Measurements from ENCODE around the gene CD200.
A peak's percentile ranks its signal among the peaks of the same experiment; 100 is the strongest.
"Not testable (repeated sequence)": the region's sequence is repeated elsewhere in the genome, so short reads cannot be mapped to it uniquely, and the experiment has no call there.

Gene CD200

DNA sequence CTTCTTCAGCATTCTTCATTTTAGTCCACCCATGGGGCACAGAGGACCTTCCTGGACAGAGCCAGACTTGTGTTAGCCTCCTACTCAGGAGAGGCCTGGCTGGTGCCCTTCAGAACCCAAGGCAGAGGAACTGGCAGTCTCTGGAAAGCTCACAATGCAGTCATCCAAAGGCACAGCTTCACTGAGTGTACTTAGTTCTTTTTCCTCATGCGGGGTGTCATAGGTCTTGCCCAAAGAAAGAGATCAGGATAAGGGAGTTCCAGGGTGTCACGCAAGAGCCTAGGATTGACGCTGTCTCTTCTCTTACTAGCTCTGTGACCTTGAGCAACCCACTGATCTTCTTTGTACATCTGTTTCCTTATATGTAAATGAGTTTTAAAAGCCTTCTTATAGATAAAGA, 58.7 kb downstream of the CD200 start:
- DNase-seq, result peak in 1 of 2 experiments; percentile 85

GRCh38 chr3:112392393-112393359, 59.7 kb downstream of the CD200 start:
- no peak for DNase-seq

- no peak for DNase-seq
Observed at GRCh38 chr3:112393360-112393728, 60.4 kb downstream of the CD200 start.

DNA sequence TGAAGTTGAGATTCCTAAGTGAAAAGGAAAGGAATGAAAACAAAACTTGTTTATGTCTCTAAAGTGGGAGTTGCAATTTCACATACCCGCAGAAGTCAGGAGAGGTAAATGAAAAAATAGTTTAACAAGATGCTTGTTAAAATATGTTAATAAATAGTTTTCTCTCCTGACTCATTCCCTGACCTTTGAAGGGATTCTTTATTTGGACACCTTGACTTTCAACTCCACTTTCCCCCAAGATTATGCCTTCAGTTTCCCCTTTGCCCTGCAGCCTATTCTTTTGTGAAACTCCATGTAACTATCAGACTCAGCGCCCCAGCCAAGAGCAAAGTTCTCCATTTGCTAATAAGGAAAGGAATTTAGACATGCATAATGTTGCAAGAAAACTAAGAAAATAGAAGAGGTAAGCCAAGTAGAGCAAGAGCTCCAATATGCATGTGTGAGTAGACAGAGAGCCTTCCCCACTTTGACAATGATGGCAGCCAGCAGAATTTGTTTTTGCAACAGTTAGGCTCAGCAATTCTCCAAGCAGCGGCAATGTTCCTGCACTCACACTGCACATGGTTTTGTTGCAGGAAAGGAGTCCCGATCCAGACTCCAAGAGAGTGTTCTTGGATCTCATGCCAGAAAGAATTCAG, 61.2 kb downstream of the CD200 start:
- no peak for DNase-seq

- DNase-seq, result no peak
Observed at GRCh38 chr3:112395181-112395895, 62.4 kb downstream of the CD200 start.

- DNase-seq, result no peak
Observed at GRCh38 chr3:112395896-112396290, 62.9 kb downstream of the CD200 start.

- DNase-seq, result no peak
Observed at GRCh38 chr3:112397556-112397955, 64.6 kb downstream of the CD200 start.

DNA sequence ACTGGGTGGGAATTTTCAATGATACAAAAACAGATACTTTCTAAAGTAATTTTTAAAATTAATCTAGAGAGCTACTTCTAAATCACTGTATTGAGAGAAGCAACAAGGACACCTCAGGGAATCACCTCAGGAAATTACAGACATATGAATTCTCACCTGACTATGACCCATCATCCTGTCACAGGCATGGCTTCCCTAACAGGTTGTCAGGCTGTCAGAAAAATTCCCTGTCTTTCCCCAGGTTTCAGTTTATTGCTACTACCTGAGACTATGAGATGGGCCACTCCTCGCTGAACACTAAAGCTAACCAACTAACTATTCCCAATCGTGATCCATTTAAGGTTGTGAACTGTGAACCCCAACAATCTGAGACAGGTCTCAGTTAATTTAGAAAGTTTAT, 66.1 kb downstream of the CD200 start:
- no peak for DNase-seq

GRCh38 chr3:112399554-112399953, 66.6 kb downstream of the CD200 start:
- not testable (repeated sequence) for DNase-seq

DNA sequence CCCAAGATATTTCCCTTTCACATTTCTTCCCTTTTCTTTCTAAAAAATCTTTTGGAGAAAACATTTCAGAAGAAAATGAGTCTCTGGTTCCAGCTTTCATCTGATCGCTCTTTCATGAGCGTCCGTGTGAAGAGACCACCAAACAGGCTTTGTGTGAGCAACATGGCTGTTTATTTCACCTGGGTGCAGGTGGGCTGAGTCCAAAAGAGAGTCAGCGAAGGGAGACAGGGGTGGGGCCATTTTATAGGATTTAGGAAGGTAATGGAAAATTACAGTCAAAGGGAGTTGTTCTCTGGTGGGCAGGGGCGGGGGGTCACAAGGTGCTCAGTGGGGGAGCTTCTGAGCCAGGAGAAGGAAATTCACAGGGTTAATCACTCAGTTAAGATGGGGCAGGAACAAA, 67.4 kb downstream of the CD200 start:
- DNase-seq, result not testable (repeated sequence)

DNA sequence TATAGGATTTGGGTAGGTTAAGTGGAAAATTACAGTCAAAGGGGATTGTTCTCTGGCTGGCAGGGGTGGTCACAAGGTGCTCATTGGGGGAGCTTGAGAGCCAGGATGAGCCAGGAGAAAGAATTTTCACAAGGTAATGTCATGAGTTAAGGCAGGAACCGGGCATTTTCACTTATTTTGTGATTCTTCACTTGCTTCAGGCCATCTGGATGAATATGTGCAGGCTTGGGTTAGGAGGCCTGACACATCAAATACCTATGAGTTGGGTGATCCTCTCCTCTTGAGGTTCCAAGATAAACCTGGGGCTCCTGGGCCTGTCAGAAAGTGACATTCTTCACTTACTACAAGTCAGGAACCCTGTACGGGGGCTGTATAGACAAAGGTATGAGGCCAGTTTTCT, 68.7 kb downstream of the CD200 start:
- no peak for DNase-seq

DNA sequence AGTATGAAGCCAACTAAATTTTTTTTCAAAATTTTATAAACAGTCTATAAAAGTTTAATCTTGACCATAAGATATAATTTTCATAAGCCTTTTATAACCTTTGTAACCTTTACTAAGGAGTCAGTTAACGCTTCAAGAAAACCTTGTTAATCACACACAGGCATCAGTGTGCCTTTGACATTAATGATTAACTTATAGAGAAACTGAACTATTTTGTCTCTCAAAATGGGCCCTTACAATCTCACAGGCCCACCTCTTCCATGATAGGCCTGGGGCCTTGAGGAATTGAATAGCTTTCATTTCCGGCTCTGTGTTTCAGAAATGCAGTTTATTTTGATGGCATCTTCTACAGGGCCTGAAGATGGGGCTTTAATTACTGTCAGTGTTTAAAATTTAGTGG, 70.1 kb downstream of the CD200 start:
- no peak for DNase-seq

GRCh38 chr3:112404924-112405549, 72.1 kb downstream of the CD200 start:
- not testable (repeated sequence) for DNase-seq

DNA sequence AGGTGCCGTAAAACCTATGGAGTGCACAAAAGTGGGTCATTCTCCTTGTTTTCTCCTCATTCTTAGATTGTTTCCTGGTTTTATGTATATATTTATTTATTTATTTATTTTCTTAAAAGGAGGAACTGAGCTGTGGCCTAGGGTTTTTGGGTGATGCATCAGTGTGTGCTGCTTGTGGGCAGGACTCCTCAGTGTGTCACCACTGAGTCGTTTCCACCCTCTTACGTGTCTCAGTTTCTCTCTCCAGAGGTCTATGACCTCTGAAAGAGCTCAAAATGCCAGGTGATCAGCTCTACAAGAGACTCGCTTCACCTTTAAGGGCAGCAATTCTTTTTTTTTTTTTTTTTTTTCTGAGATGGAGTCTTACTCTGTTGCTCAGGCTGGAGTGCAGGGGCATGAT, 72.9 kb downstream of the CD200 start:
- no peak for DNase-seq

- DNase-seq, result no peak
Observed at GRCh38 chr3:112407214-112407887, 74.4 kb downstream of the CD200 start.

DNA sequence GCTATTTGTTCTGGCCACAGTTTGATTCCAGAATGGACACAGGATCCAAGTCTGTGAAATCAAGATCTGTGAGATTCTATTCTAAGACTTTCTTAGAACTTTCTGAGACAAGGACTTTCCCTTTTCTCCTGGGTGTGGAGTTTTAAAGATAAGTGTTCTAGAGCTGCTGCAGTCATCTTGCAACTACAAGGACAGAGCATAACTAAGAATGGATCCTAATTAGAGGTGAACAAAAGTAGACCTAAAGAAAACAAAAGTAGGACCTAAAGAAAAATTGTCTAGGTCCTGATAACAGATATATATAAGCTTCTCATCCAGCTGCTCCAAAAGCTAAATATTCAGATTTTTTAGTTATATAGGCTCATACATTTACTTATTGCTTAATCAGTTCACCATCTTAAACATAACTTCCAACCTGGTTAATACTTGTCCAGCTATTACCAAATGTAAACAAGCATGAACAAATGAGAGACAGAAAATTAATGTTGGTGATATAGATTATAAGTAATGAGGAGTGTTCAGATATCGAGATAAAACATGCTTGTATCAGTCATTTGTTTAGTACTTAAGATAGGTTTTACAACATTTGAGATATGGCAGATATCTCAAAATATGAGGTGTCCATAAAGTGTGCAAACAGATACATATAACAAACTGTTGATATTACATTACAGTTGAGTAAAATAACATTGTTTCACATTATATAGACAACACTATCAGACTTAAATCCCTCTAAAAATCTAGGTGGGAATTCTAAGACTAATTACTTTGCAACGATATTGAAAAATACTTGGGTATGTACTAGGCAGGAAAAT, 75.1 kb downstream of the CD200 start:
- no peak for DNase-seq

DNA sequence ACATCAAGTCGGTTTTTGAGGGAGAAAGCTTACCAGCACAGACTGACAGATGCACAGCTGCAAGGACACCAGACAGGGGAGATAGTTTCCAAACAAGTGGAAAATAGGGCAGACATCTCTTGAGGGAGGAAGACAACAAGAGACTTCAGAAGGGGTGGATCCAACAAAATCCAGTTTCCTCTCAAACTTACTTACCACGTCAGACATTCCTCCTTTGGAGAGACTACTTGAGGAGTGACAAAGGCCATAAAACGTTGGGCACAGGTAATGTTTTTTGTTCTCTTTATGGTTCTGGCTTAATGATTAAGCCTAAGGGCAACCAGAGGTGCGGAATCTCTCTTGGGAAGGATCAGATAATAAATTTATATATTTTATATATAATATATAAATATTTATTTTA, 76.1 kb downstream of the CD200 start:
- DNase-seq, result no peak

GRCh38 chr3:112411425-112411824, 78.5 kb downstream of the CD200 start:
- DNase-seq, result no peak

All from SW 1271 (cell line).